Lower leg skin (tissue), 3 donors: Measurements from ENCODE around the gene SLC44A4.

ENCODE experiments used
- CTCF ChIP-seq, 3 donors: fragments of 450-650 bp; IDR thresholded peaks; one replicate each; pipeline ENCODE4 v1.5.1; 2016; ENCODE audit warnings: antibody characterized with exemption in 3 of 3, mild to moderate bottlenecking in 3 of 3, moderate library complexity in 2 of 3
- POLR2A ChIP-seq, 2 donors: fragments of 450-650 bp; IDR thresholded peaks; one replicate each; pipeline ENCODE4 v1.6.1; 2016 to 2017; ENCODE audit warnings: antibody characterized with exemption in 2 of 2, mild to moderate bottlenecking in 1 of 2, moderate library complexity in 1 of 2

- no peak for TF ChIP-seq CTCF (IDR thresholded peaks at IDR 0.05)
- no peak for TF ChIP-seq POLR2A (IDR thresholded peaks at IDR 0.05)
Observed at GRCh38 chr6:31905041-31905440, 26.2 kb upstream of the SLC44A4 start.
